Esophagus muscularis mucosa (tissue), 3 donors: ENCODE measurements around the gene IFT20.

Source experiments
- CTCF ChIP-seq, 3 experiments: fragments of 200-600 bp in 2 of 3; fragments of 450-650 bp in 1 of 3; sonication (generic) in 2 of 3; IDR thresholded peaks; one replicate each; pipeline ENCODE4 v1.5.1; 2017 to 2019; ENCODE audit warnings: antibody characterized with exemption in 3 of 3, mild to moderate bottlenecking in 2 of 3, moderate library complexity in 1 of 3
- POLR2A ChIP-seq: fragments of 450-650 bp; IDR thresholded peaks from one replicate; pipeline ENCODE4 v1.6.1; 2017; ENCODE audit warnings: antibody characterized with exemption, moderate library complexity, mild to moderate bottlenecking, low read depth
- POLR2AphosphoS5 ChIP-seq, 2 donors: sonication (generic); formaldehyde crosslinking; IDR thresholded peaks; one replicate each; pipeline ENCODE4 v1.6.1; 2017; ENCODE audit warnings: antibody characterized with exemption in 2 of 2

GRCh38 chr17:28363186-28363585 lies 27.9 kb upstream of the IFT20 start:
- no peak for TF ChIP-seq POLR2AphosphoS5 (IDR thresholded peaks at IDR 0.05)
- TF ChIP-seq CTCF (IDR thresholded peaks at IDR 0.05), result no peak
- TF ChIP-seq POLR2A, result no peak
